HEK293 (cell line): ENCODE measurements around the gene BRD3OS.

ENCODE experiments used
- BCL11A ChIP-seq: fragments of 450-650 bp; formaldehyde crosslinking; IDR thresholded peaks from 2 replicates; pipeline ENCODE4 v1.5.1; 2016; ENCODE audit warnings: low read depth, missing biosample characterization, missing genetic modification characterization
- EGR2 ChIP-seq: fragments of 450-650 bp; formaldehyde crosslinking; IDR thresholded peaks from 2 replicates; pipeline ENCODE4 v1.5.1; 2016; ENCODE audit warnings: low read depth, missing biosample characterization, missing genetic modification characterization
- HOXC10 ChIP-seq: sonication (generic); formaldehyde crosslinking; IDR thresholded peaks from 2 replicates; pipeline ENCODE4 v1.8.1; 2023; ENCODE audit warnings: mild to moderate bottlenecking, missing genetic modification reagents
- HOXD13 ChIP-seq: sonication (generic); formaldehyde crosslinking; IDR thresholded peaks from 2 replicates; pipeline ENCODE4 v1.8.0; 2022; ENCODE audit warnings: missing genetic modification reagents, borderline replicate concordance
- PBX3 ChIP-seq: sonication (generic); formaldehyde crosslinking; IDR thresholded peaks from 2 replicates; pipeline ENCODE4 v1.8.1; 2022; ENCODE audit warnings: mild to moderate bottlenecking, moderate library complexity, missing genetic modification reagents
- SALL2 ChIP-seq: fragments of 450-650 bp; formaldehyde crosslinking; IDR thresholded peaks from 2 replicates; pipeline ENCODE4 v1.5.0; 2017; ENCODE audit warnings: missing biosample characterization, mild to moderate bottlenecking, missing genetic modification characterization, borderline replicate concordance
- SP2 ChIP-seq: fragments of 450-650 bp; formaldehyde crosslinking; IDR thresholded peaks from 2 replicates; pipeline ENCODE4 v1.5.1; 2016; ENCODE audit warnings: missing biosample characterization, missing genetic modification characterization
- YY1 ChIP-seq: fragments of 450-650 bp; formaldehyde crosslinking; IDR thresholded peaks from 2 replicates; pipeline ENCODE4 v1.5.1; 2018; ENCODE audit warnings: missing biosample characterization, missing genetic modification characterization
- ZBTB11 ChIP-seq: fragments of 450-650 bp; formaldehyde crosslinking; conservative IDR thresholded peaks from 2 replicates; pipeline ENCODE4 v1.5.1; 2016; ENCODE audit warnings: low read depth, missing biosample characterization, missing genetic modification characterization
- ZBTB49 ChIP-seq: fragments of 450-650 bp; formaldehyde crosslinking; IDR thresholded peaks from 2 replicates; pipeline ENCODE4 v1.5.1; 2016; ENCODE audit warnings: missing biosample characterization, missing genetic modification characterization, low read depth
- ZBTB8A ChIP-seq: fragments of 450-650 bp; formaldehyde crosslinking; IDR thresholded peaks from 2 replicates; pipeline ENCODE4 v1.5.1; 2016; ENCODE audit warnings: missing biosample characterization, missing genetic modification characterization
- ZFP37 ChIP-seq: fragments of 450-650 bp; formaldehyde crosslinking; IDR thresholded peaks from 2 replicates; pipeline ENCODE4 v1.5.1; 2016; ENCODE audit warnings: missing biosample characterization, missing genetic modification characterization
- ZNF114 ChIP-seq: fragments of 450-650 bp; formaldehyde crosslinking; IDR thresholded peaks from 2 replicates; pipeline ENCODE4 v1.5.0; 2017; ENCODE audit warnings: missing biosample characterization, missing genetic modification characterization
- ZNF155 ChIP-seq: fragments of 450-650 bp; formaldehyde crosslinking; IDR thresholded peaks from 2 replicates; pipeline ENCODE4 v1.5.1; 2016; ENCODE audit warnings: missing biosample characterization, missing genetic modification characterization
- ZNF18 ChIP-seq: fragments of 450-650 bp; formaldehyde crosslinking; IDR thresholded peaks from 2 replicates; pipeline ENCODE4 v1.5.1; 2016; ENCODE audit warnings: missing biosample characterization, missing genetic modification characterization
- ZNF214 ChIP-seq: fragments of 450-650 bp; formaldehyde crosslinking; IDR thresholded peaks from 2 replicates; pipeline ENCODE4 v1.5.1; 2017; ENCODE audit warnings: missing biosample characterization, mild to moderate bottlenecking, missing genetic modification characterization, borderline replicate concordance
- ZNF311 ChIP-seq: fragments of 450-650 bp; formaldehyde crosslinking; IDR thresholded peaks from 2 replicates; pipeline ENCODE4 v1.5.1; 2017; ENCODE audit warnings: missing biosample characterization, missing genetic modification characterization, borderline replicate concordance
- ZNF341 ChIP-seq: fragments of 450-650 bp; formaldehyde crosslinking; IDR thresholded peaks from 2 replicates; pipeline ENCODE4; 2016; ENCODE audit warnings: low read depth, missing biosample characterization, missing genetic modification characterization
- ZNF350 ChIP-seq: fragments of 450-650 bp; formaldehyde crosslinking; IDR thresholded peaks from 2 replicates; pipeline ENCODE4 v1.5.0; 2017; ENCODE audit warnings: missing biosample characterization, mild to moderate bottlenecking, missing genetic modification characterization
- ZNF354C ChIP-seq: fragments of 450-650 bp; formaldehyde crosslinking; IDR thresholded peaks from 2 replicates; pipeline ENCODE4 v1.5.1; 2016; ENCODE audit warnings: missing biosample characterization, missing genetic modification characterization, low read depth, borderline replicate concordance
- ZNF366 ChIP-seq: fragments of 450-650 bp; formaldehyde crosslinking; conservative IDR thresholded peaks from 2 replicates; pipeline ENCODE4 v1.5.1; 2016; ENCODE audit warnings: missing biosample characterization, missing genetic modification characterization
- ZNF416 ChIP-seq: fragments of 450-650 bp; formaldehyde crosslinking; IDR thresholded peaks from 2 replicates; pipeline ENCODE4 v1.5.1; 2016; ENCODE audit warnings: missing biosample characterization, missing genetic modification characterization
- ZNF514 ChIP-seq: fragments of 450-650 bp; formaldehyde crosslinking; IDR thresholded peaks from 2 replicates; pipeline ENCODE4 v1.5.1; 2016; ENCODE audit warnings: missing biosample characterization, missing genetic modification characterization
- ZNF664 ChIP-seq: fragments of 450-650 bp; formaldehyde crosslinking; IDR thresholded peaks from 2 replicates; pipeline ENCODE4 v1.5.1; 2016; ENCODE audit warnings: missing biosample characterization, missing genetic modification characterization
- ZNF785 ChIP-seq: fragments of 450-650 bp; formaldehyde crosslinking; IDR thresholded peaks from 2 replicates; pipeline ENCODE4 v1.5.1; 2016; ENCODE audit warnings: missing biosample characterization, missing genetic modification characterization
- ZNF843 ChIP-seq: fragments of 450-650 bp; formaldehyde crosslinking; IDR thresholded peaks from 2 replicates; pipeline ENCODE4 v1.5.1; 2016; ENCODE audit warnings: missing biosample characterization, missing genetic modification characterization
- ZSCAN23 ChIP-seq: fragments of 450-650 bp; formaldehyde crosslinking; IDR thresholded peaks from 2 replicates; pipeline ENCODE4 v1.5.1; 2016; ENCODE audit warnings: missing biosample characterization, missing genetic modification characterization

Gene BRD3OS

GRCh38 chr9:134003237-134003636 lies 22.0 kb upstream of the BRD3OS start (continued):
- TF ChIP-seq ZNF18 = no peak
- no peak for TF ChIP-seq HOXD13 (CRISPR knock-in tag)
- TF ChIP-seq ZNF785 (tag by site-specific recombination) = no peak
- no peak for TF ChIP-seq ZNF114 (tag by site-specific recombination)
- no peak for TF ChIP-seq SP2 (tag by site-specific recombination)
- no peak for TF ChIP-seq ZBTB49 (tag by site-specific recombination)
- no peak for TF ChIP-seq ZNF214
- peak; percentile 100 for TF ChIP-seq ZNF366 (tag by site-specific recombination)
- no peak for TF ChIP-seq ZNF514
- peak; percentile 66; the same call in 1 of the 2 replicates for TF ChIP-seq ZNF311 (tag by site-specific recombination)
- no peak for TF ChIP-seq ZNF416 (tag by site-specific recombination)
- no peak for TF ChIP-seq ZBTB11 (tag by site-specific recombination)
- no peak for TF ChIP-seq ZNF350 (tag by site-specific recombination)
- no peak for TF ChIP-seq BCL11A (tag by site-specific recombination)
- TF ChIP-seq EGR2 = peak; percentile 87
- no peak for TF ChIP-seq SALL2 (tag by site-specific recombination)
- no peak for TF ChIP-seq ZNF155 (tag by site-specific recombination)
- TF ChIP-seq ZNF341 = no peak
- TF ChIP-seq ZBTB8A (tag by site-specific recombination) = no peak
- no peak for TF ChIP-seq ZNF354C (tag by site-specific recombination)
- no peak for TF ChIP-seq ZSCAN23 (tag by site-specific recombination)
- TF ChIP-seq ZNF664 (tag by site-specific recombination) = no peak
- no peak for TF ChIP-seq HOXC10 (CRISPR knock-in tag)
- no peak for TF ChIP-seq PBX3 (CRISPR knock-in tag)
- no peak for TF ChIP-seq ZNF843 (tag by site-specific recombination)
- no peak for TF ChIP-seq YY1 (tag by site-specific recombination)
- TF ChIP-seq ZFP37 (tag by site-specific recombination) = no peak
